ENCODE results near the gene GUCD1. TPM values are rescaled to one million over a fixed set of nuclear protein-coding genes. Genes with fewer than 3 reads are reported as not detected.

The GUCD1 gene
- total and polyA plus RNA-seq, 2 of the 13 experiments (the other 11 are each of a cell fraction or from before 2014, with no cell fraction given) = 128 to 245 TPM

GRCh38 chr22:24525416-24526037, 29.4 kb downstream of the GUCD1 start (continued):
- TF ChIP-seq PREB (CRISPR knock-in tag; IDR thresholded peaks at IDR 0.05) = no peak
- no peak for TF ChIP-seq ZNF776 (CRISPR knock-in tag; IDR thresholded peaks at IDR 0.05)
- no peak for TF ChIP-seq LCORL (IDR thresholded peaks at IDR 0.05)
- peak; percentile 92 for TF ChIP-seq LCORL (CRISPR knock-in tag; IDR thresholded peaks at IDR 0.05)
- no peak for TF ChIP-seq MTERF4 (CRISPR knock-in tag; IDR thresholded peaks at IDR 0.05)
- TF ChIP-seq FOXO1 (CRISPR knock-in tag; IDR thresholded peaks at IDR 0.05) = peak; percentile 31; the same call in 1 of the 2 replicates
- TF ChIP-seq PRDM10 (CRISPR knock-in tag; IDR thresholded peaks at IDR 0.05; ENCODE audit: low read depth) = no peak
- no peak; the same call in 1 of the 2 replicates for TF ChIP-seq ZNF598 (CRISPR knock-in tag; IDR thresholded peaks at IDR 0.05; ENCODE audit: borderline replicate concordance)
- no peak for TF ChIP-seq ZMYM2 (CRISPR knock-in tag; IDR thresholded peaks at IDR 0.05)
- TF ChIP-seq ZNF12 (CRISPR knock-in tag; IDR thresholded peaks at IDR 0.05) = peak; percentile 79
- TF ChIP-seq SATB2 (CRISPR knock-in tag; IDR thresholded peaks at IDR 0.05) = no peak
- TF ChIP-seq GATAD1 (CRISPR knock-in tag; IDR thresholded peaks at IDR 0.05) = peak; percentile 50; the same call in 1 of the 2 replicates
- TF ChIP-seq FUBP1 (CRISPR knock-in tag; IDR thresholded peaks at IDR 0.05; ENCODE audit: borderline replicate concordance) = no peak
- no peak for TF ChIP-seq SMAD9 (CRISPR knock-in tag; IDR thresholded peaks at IDR 0.05)
- TF ChIP-seq KMT2B (CRISPR knock-in tag; IDR thresholded peaks at IDR 0.05) = peak; percentile 42; the same call in 1 of the 2 replicates
- TF ChIP-seq ZSCAN9 (CRISPR knock-in tag; IDR thresholded peaks at IDR 0.05; ENCODE audit: borderline replicate concordance) = peak; percentile 69; the same call in 1 of the 2 replicates
- peak; percentile 43; the same call in 1 of the 2 replicates for TF ChIP-seq ZKSCAN1 (IDR thresholded peaks at IDR 0.05; ENCODE audit: low read length)
- no peak for TF ChIP-seq ZNF530 (CRISPR knock-in tag; IDR thresholded peaks at IDR 0.05; ENCODE audit: low read depth)
- TF ChIP-seq KDM5B (CRISPR knock-in tag; IDR thresholded peaks at IDR 0.05; ENCODE audit: borderline replicate concordance) = no peak
- no peak for TF ChIP-seq ZNF879 (CRISPR knock-in tag; IDR thresholded peaks at IDR 0.05)
- no peak for TF ChIP-seq IRF1 (CRISPR knock-in tag; IDR thresholded peaks at IDR 0.05; ENCODE audit: low read depth)
- peak; percentile 86 for TF ChIP-seq MED1 (CRISPR knock-in tag; IDR thresholded peaks at IDR 0.05)
- no peak for TF ChIP-seq NFKB2 (CRISPR knock-in tag; IDR thresholded peaks at IDR 0.05; ENCODE audit: borderline replicate concordance)
